Fibroblast of skin of left quadriceps (primary cell): ENCODE measurements around the gene CCDC14.
A peak's percentile ranks its signal among the peaks of the same experiment; 100 is the strongest.
"Not testable (repeated sequence)": the region's sequence is repeated elsewhere in the genome, so short reads cannot be mapped to it uniquely, and the experiment has no call there.

Experiments
- DNase-seq, 2 experiments: peaks; one replicate each; pipeline ENCODE4 v3.0.0-alpha.2; 2013; ENCODE audit warnings: low read depth in 2 of 2

The CCDC14 gene

GRCh38 chr3:123909785-123910184, 51.2 kb downstream of the CCDC14 start:
- DNase-seq: no peak

- no peak for DNase-seq
Measured at GRCh38 chr3:123907720-123908119, 53.3 kb downstream of the CCDC14 start.

GRCh38 chr3:123899300-123899865, 61.6 kb downstream of the CCDC14 start:
- no peak for DNase-seq

GRCh38 chr3:123893012-123893411, 68.0 kb downstream of the CCDC14 start:
- no peak for DNase-seq

- DNase-seq: no peak
Measured at GRCh38 chr3:123892195-123892594, 68.8 kb downstream of the CCDC14 start.

GRCh38 chr3:123890991-123891390, 70.0 kb downstream of the CCDC14 start:
- not testable (repeated sequence) for DNase-seq

- not testable (repeated sequence) for DNase-seq
Measured at GRCh38 chr3:123890162-123890561, 70.9 kb downstream of the CCDC14 start.

- DNase-seq: no peak
Measured at GRCh38 chr3:123884993-123885392, 76.0 kb downstream of the CCDC14 start.

GRCh38 chr3:123884203-123884831, 76.7 kb downstream of the CCDC14 start, which contains the start of gene MYLK:
Gene MYLK (minus strand): TSS chr3:123884332. CDS start chr3:123793841, 90,491 bp downstream.
- peak; percentile 22 to 29 for DNase-seq

GRCh38 chr3:123883701-123884202, 77.3 kb downstream of the CCDC14 start:
- DNase-seq: no peak

GRCh38 chr3:123883111-123883510, 77.9 kb downstream of the CCDC14 start:
- DNase-seq: no peak

GRCh38 chr3:123881771-123882170, 79.3 kb downstream of the CCDC14 start:
- no peak for DNase-seq

GRCh38 chr3:123880998-123881561, 79.9 kb downstream of the CCDC14 start:
- peak in 1 of 2 experiments; percentile 16 for DNase-seq

- DNase-seq: no peak
Measured at GRCh38 chr3:123878807-123879206, 82.2 kb downstream of the CCDC14 start.

GRCh38 chr3:123877965-123878364, 83.1 kb downstream of the CCDC14 start:
- DNase-seq: no peak

- DNase-seq: no peak
Measured at GRCh38 chr3:123877466-123877865, 83.6 kb downstream of the CCDC14 start.

GRCh38 chr3:123876858-123877257, 84.2 kb downstream of the CCDC14 start:
- no peak for DNase-seq

GRCh38 chr3:123872621-123873020, 88.4 kb downstream of the CCDC14 start:
- no peak for DNase-seq

- no peak for DNase-seq
Measured at GRCh38 chr3:123871946-123872345, 89.1 kb downstream of the CCDC14 start.

GRCh38 chr3:123870033-123870432, 91.0 kb downstream of the CCDC14 start:
- no peak for DNase-seq

- no peak for DNase-seq
Measured at GRCh38 chr3:123869165-123869564, 91.9 kb downstream of the CCDC14 start.

GRCh38 chr3:123864706-123865105, 96.3 kb downstream of the CCDC14 start:
- no peak for DNase-seq
